GM21526 (cell line): ENCODE results near the gene ABHD2.
"Not testable (repeated sequence)": the region's sequence is repeated elsewhere in the genome, so short reads cannot be mapped to it uniquely, and the experiment has no call there.

ENCODE experiments used
- ATAC-seq: cut with Tn5 transposase; IDR thresholded peaks from one replicate; pipeline ENCODE4 v1.9.1; 2021; ENCODE audit warnings: moderate library complexity; ENCODE audit not compliant: unreplicated experiment, low FRiP score

Gene ABHD2

DNA sequence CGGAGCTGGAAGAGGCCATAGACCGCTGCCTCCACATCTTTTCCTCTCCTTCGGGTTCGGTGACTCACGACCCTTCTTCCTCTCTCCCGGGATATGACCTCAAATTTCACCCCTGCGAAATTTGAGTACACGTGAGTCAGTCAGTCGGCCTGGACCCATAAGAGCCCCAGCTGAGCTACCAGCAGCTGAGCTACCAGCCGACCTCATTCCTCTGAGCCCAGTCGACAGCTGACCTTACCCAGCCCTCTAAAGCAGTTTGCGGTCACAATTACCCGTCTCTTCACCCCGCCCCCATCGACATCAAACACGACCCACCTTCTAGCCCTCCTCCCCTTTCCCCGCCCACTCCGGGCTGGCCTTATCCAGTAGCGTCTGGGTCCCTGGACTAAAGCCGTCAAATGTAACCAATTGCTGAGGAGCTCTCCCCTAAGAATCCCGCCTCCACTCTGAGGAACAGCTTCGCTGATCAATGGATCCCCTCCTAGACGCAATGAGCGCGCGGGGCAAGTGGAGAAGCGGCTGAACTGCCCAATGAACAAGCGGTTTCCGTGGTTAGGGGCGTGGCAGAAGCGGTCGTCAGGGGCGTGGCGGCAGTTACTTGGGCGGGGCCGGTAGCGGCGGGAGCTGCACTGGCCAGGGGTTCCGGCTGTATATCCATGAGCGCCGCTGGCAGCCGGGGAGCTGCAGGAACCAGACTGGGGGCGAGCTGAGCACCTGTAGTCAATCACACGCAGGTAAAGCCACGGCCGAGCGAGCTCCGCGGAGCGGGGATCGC is at the start of gene ABHD2:
Gene ABHD2 (plus strand): TSS at position 627 of the 775 bp plus-strand sequence. CDS start 27,872 bp downstream, outside the sequence.
- peak; percentile 95 for ATAC-seq

DNA sequence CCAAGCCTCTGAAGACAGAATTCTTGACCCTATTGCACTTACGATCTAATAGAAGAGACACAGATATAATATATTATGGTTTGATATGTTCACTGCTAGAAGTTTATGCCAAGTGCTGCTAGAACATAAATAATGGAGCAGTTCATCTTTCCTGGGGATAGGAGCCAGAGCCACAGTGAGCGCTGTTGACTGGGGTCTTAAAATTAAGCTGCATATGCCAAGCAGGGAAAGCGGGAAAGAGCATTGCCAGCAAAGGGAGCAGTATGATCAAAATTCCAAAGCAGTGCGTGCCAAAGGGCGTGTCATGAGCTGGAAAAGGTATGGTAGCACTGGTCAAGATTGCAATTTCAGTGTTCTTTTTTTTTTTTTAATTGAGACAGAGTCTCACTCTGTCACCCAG is 49.1 kb upstream of the ABHD2 start:
- ATAC-seq: no peak

DNA sequence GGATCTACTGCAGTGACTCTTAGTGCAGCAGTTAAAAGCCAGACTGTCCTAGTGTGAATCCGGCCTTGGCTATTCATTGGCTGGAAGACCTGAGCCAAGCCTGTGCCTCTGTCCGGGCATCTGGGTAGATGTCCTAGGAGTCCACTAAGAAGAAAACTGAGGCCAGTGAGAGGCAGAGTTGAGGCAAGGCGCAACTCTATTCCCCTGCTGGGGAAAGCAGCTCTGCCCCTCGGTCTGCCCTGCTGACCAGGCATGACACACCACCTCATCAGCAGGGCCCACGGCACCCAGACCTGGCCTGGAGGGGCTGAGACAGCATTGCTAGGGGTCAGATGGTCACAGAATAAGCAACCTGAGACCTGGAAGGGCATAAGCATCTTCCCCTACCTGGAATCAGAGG is 46.7 kb upstream of the ABHD2 start:
- ATAC-seq: no peak

DNA sequence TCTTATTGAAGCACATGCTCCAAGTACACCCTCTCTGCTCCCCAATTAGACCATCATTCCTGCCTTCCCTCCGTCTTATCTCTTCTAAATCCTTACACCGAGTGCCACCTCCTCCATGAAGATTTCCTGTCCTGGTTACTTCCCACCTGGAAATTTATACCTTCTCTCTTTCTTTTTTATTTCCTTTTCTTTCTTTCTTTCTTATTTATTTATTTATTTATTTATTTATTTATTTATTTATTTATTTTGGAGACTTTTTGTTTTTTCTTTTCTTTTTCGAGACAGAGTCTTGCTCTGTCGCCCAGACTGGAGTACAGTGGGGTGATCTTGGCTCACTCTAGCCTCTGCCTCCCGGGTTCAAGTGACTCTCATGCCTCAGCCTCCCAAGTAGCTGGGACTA is 45.9 kb upstream of the ABHD2 start:
- ATAC-seq: no peak

- no peak for ATAC-seq
Observed at GRCh38 chr15:89043031-89044002, 44.9 kb upstream of the ABHD2 start.

DNA sequence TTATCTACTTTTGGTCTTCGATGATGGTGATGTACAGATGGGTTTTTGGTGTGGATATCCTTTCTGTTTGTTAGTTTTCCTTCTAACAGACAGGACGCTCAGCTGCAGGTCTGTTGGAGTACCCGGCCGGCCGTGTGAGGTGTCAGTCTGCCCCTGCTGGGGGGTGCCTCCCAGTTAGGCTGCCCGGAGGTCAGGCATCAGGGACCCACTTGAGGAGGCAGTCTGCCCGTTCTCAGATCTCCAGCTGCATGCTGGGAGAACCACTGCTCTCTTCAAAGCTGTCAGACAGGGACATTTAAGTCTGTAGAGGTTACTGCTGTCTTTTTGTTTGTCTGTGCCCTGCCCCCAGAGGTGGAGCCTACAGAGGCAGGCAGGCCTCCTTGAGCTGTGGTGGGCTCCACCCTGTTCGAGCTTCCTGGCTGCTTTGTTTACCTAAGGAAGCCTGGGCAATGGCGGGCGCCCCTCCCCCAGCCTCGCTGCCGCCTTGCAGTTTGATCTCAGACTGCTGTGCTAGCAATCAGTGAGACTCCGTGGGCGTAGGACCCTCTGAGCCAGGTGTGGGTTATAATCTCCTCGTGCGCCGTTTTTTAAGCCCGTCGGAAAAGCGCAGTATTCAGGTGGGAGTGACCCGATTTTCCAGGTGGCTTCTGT is 39.1 kb upstream of the ABHD2 start:
- ATAC-seq: not testable (repeated sequence)

GRCh38 chr15:89051875-89052274 is 36.4 kb upstream of the ABHD2 start:
- ATAC-seq: no peak

DNA sequence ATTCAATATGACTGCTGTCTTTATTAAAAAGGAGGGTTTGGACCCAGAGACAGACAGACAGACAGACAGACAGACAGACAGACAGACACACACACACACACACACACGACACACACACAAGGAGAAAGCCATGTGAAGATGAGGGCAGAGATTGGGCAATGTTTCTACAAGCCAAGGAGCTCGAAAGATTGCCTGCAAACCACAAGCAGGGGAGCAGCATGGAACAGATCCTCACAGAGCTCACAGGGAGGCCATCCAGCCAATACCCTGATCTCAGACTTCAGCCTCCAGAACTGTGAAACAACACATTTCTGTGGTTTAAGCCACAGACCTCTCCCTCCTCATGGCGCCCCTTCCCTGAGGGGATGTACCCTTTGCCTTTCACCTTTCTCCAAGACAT is 35.8 kb upstream of the ABHD2 start:
- no peak for ATAC-seq

- no peak for ATAC-seq
Observed at GRCh38 chr15:89054873-89055272, 33.4 kb upstream of the ABHD2 start.

- ATAC-seq: no peak
Observed at GRCh38 chr15:89057506-89058133, 30.6 kb upstream of the ABHD2 start.

DNA sequence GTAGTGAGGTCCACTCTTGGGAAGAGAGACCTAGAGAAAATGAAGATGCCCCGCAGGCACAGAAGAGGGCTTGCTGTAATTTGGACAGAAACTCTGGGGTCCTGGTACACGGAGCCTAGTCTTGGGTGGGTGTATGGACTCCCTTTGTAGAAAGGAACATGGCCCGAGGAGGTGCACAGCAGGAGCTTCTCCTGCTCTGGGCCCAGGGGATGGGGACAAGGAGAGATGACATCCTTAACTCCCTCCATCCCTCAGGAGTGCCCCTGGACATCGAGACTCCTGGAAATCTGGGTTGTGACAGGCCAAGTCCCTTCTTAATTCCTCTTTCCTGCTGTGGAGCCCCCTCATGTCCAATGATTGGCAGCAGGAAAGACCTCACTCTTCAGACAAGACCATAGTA is 29.9 kb upstream of the ABHD2 start:
- no peak for ATAC-seq

DNA sequence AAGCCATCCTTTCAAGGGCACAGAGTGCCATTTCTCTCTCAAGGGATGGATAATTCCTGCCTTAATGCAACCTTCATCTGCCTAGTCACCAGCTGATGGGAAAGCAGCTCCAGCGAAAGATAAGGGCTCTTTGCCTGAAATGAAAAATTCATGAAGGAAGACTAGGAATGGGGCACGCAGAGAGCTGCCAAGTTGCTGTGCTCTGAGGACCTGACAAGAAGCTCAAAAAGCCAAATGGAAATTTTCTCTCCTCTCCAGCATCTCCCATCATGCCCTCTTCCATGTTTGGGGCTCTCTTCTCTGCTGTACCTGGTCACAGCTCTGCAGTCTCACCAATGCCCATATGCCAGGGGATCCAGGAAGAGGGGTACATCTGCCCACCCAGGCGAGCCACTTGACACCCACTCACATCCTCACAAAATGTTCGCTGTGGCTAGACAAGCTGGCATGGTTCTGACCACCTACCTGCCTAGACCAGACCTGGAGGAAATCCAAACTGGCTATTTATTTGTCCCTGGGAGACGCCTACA is 29.3 kb upstream of the ABHD2 start:
- ATAC-seq: no peak

GRCh38 chr15:89066280-89066679 is 22.0 kb upstream of the ABHD2 start:
- no peak for ATAC-seq

DNA sequence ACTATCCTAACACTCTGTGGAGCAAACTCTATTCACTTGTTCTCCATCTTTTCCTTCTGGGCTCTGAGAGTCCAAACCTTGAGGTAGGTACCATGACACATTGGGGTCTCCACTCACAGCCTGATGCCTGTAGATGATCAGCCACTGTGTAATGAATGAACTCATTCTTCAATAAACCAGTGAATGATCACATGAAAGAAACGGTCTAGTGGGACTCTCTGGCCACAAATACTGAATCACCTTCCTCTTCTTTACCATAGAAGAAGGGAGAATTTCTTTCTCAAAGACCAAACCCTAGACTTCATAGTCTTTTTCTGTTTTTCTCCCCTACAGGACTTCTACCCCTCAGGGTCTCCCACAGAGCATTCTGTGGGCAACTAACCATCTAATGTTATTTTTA is 20.5 kb upstream of the ABHD2 start:
- ATAC-seq: no peak

- peak; percentile 97 for ATAC-seq
Observed at GRCh38 chr15:89068325-89068784, 19.9 kb upstream of the ABHD2 start.

DNA sequence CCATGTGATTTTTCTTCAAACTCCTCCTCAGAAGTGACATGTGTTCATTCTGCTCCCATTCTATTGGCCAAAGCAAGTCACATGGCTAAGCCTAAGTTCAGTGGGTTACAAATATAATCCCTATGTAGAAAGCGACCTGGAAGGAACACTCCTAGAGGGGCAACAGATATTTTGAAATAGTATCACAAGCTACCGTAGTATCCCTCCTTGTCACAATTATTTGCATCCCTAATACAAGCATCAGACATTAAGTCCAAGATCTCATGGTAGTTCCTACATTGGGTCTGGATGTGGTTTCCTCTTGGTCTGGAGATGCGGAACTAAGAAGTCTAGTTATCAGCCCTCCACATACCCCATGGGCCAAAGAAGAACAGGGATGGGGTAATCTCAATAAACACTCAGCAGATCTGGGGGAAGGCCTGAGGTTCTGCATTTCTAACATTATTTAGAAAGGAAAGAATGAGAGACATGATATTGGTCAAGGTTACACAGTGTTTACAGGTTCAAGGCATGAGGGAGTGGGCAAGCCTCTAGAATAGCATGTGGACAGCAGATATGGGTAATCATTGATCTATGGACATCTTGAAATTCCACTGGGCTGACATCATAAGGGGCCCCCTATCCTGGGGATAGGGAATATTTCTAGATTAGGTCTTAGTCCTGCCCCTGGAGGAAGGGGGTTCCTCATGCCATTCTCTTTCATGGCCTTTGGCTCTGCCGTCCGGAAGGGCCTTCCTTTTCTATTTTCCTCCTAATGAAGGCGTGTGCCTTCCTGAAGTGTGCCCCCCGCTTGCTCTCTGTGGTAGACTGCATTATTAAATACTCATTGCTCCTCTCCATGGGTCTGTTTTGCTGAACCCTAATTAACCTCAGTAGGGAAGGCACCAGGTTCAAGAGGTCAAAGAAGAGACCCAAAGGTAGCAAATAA is 17.8 kb upstream of the ABHD2 start:
- no peak for ATAC-seq

- ATAC-seq: no peak
Observed at GRCh38 chr15:89071471-89071870, 16.8 kb upstream of the ABHD2 start.

GRCh38 chr15:89072277-89072869 is 15.9 kb upstream of the ABHD2 start:
- no peak for ATAC-seq
